ENCODE data around the gene FUCA2.
A peak's percentile ranks its signal among the peaks of the same experiment; 100 is the strongest.

FUCA2 gene, protein sequence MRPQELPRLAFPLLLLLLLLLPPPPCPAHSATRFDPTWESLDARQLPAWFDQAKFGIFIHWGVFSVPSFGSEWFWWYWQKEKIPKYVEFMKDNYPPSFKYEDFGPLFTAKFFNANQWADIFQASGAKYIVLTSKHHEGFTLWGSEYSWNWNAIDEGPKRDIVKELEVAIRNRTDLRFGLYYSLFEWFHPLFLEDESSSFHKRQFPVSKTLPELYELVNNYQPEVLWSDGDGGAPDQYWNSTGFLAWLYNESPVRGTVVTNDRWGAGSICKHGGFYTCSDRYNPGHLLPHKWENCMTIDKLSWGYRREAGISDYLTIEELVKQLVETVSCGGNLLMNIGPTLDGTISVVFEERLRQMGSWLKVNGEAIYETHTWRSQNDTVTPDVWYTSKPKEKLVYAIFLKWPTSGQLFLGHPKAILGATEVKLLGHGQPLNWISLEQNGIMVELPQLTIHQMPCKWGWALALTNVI

DNA sequence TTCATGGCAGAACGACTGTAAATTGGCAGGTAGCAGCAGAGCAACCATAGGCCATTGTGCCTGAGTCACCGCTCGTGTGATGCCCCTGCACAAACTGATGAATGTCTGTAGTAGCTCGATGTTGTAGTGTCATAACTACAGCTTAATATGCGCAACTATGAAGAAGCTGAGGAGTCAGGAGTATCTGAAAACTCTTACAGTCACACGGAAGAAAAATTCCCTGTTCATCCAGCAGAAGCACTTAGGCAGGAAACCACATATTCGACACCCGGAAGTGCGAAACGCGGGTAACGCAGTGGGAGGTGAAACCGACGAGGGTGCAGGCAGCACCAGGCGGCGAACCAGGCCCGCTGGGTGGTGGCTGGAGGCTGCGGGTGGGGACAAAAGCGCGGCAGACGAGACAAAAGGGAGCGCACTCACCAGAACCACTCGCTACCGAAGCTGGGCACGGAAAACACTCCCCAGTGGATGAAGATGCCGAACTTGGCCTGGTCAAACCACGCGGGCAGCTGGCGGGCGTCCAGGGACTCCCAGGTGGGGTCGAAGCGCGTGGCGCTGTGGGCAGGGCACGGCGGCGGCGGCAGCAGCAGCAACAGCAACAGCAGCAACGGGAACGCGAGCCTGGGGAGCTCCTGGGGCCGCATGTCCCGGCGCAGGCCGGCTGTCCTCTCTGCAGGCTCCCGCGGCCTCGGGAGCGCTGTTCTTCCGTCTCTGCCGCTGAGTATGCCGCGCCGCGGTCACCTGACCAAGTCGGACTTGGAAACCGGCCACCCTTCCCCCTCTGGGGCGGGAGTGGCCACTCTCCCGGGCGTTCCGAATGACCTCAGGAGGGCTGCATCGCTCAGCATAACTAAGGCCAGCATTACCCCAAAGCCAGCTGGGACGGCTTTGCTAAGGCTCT is at the start of gene FUCA2:
TSS of gene FUCA2 (minus strand) at position 730 of the 901 bp plus-strand sequence. CDS start at position 644, 86 bp downstream.
- DNase-seq (ENCODE audit: low spot score): peak; percentile 87

DNA sequence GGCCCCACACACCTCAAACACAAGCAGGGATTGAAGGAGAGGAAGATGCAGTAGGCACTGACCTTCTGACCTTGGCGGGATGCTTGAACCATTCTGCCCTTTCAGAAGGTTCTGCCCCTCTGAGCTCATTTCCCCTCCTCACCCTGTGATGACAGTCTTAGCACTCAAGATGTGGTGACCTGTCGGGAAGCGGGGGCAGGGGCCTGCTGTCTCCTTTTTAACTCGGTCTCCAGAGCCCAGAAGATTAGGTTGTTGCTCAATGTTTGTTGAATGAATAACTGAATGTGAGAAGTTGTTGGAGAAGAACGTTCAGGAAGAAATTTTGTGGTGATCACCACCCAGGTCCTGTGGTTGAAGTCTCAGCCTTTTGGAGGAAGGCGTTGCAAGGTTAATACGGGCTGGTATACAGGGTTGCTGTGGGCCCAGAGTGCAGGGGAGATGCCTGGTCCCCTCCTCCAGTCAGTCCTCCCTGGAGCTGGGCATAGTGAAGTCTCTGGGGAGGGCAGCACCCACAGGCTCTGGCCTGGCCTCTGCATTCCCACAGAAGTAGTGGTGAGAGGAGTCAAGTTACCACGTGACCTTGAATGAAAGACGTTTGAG is 49.7 kb upstream of the FUCA2 start:
- no peak for DNase-seq (ENCODE audit: low spot score)

DNA sequence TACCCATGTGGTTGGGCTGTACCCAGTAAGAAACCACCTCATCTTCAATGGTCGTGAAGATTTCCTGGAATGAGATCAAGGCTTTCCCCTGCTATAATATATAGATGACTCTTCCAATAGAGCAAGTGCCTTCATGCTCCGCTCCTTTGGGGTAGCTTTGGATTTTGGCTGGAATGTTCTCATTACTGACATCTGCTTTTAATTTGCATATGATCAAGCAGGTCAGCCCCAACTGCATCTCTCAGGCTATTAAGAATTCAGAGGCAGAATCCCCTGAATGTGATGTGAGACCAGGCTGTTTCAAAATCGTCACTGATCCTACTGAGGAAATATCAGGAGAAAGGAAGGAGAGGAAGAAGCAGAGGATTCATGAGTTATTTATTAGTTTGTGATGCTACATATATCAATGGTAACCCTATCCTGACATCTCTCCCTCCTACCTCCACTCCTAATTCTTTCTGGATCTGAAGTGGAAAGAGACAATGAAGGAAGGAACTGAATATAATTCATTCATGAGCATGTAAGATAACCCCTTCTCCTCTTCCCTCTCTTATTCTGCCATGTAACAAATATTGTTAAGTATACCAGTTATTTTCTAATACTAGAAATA is 47.6 kb upstream of the FUCA2 start:
- DNase-seq (ENCODE audit: low spot score): no peak

DNA sequence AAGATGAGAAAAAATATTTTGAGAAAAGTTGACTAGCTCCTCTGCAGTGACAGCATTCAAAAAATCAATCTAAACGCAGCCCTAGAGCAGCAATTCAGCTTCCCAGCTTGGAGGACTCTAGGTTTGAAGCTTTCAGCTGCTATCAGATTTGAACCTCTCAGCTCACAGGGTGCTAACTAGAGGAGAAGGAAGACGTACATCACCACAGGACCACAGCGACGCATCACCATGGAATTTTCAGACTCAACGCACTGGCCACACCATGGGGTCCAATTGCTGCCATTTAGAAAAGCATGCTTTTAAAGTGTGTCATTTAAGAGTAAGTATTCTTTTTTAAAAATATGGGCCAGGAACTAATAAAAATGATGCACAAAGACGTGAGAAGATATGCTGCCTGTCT is 45.0 kb upstream of the FUCA2 start:
- no peak for DNase-seq (ENCODE audit: low spot score)

DNA sequence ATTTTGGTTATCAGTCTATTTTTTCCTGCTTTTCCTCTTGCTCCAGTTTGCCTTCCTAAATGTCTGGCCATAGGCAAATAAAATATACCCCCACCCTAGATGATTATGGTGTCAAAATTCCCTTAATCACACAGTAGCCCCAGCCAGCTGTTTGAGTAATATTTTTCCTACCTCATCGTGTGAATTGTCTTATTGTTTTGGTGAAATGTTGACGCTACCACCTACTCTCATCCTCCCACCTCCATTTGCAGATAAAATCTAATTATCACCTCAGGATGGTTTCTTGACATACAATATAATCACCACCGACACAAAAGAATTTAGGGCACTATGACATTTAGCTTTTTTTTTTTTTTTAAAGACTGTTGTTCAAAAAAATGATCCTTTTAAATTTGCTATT is 44.1 kb upstream of the FUCA2 start:
- no peak for DNase-seq (ENCODE audit: low spot score)

DNA sequence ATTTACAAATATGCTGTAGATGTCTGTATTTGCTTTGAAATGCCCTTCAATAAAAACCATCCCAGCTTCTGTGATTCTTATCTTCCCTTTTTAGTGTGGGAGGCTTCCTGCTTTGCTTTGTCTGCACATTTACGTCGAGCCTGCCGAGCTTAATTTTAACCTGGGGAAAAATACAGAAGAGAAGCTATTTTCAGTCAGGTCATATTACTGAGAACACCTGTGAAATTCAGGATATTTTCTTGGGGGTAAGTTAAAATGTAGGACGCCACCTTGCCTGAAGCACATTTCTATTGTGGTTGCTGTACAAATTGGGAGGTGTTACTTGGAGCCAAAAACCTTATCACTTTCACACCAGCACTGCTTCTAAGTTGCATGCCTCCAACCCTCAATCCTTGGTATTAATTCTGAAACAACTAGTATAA is 43.6 kb upstream of the FUCA2 start:
- no peak for DNase-seq (ENCODE audit: low spot score)

DNA sequence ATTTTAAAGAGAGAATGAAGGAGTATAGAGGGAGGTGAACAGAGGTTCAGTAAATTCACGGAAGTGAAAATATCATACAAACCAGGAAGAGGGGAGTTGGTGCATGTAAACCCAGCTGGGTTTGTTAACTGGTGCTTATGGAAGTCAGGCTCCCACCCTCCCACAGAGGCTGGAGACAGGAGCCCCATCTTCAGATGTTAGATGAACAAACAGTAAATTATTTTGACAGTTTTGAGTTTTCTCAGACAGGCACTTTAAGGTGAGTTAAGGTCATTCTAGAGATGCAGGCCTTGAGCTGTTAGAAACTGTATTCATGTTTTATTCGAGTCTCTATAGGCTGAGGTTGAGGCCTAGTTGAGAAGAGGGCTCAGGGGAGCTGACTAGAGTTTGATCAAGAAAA is 41.8 kb upstream of the FUCA2 start:
- no peak for DNase-seq (ENCODE audit: low spot score)

DNA sequence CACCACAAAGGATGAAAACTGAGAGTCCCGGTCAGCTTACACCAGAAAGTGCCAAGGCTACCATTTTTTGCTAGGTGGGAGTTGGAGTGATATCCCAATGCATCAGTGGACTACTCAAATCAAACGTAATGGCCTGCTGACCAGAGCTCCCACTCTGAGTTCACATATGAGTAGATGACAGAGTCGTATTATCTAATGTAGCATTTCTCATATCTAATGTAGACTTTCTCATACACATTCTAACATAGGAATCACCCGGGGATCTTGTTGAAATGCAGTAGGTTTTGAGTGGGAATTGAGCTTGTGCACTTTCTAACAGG is 38.4 kb upstream of the FUCA2 start:
- no peak for DNase-seq (ENCODE audit: low spot score)

DNA sequence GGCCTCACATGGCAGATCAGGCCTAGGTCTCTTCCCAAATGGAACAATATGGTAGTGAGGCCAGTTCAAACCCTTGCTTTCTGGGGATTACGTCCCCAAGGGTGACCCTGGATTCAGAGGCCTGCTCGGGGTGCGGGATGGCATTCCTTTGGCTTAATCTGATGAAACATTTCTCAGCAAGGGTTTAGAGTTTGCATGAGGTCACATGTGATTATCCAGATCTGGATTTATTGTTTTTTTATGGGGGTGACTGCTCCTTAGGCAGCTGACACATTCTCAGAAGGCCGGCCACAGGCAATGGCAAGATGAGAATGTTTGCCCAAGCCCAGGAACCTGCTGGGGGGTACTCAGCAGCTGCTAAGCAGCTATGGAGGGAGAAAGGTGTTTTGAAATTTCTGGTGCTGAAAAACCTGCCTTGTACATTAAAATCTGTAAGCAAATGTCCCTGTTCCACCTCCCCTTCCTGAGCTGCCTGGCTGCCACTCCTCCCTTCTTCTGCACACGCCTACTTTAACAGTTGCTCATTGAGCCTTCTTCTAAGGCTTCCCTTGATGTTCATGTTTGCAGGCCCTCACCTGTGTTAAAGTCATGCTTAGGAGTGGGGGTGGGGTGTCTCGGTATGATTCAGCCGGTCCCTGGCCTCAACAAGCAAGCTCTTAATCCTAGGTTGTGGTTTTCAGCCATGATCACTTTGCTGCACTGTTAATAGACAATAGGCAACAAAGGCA is 37.9 kb upstream of the FUCA2 start:
- DNase-seq (ENCODE audit: low spot score): no peak

DNA sequence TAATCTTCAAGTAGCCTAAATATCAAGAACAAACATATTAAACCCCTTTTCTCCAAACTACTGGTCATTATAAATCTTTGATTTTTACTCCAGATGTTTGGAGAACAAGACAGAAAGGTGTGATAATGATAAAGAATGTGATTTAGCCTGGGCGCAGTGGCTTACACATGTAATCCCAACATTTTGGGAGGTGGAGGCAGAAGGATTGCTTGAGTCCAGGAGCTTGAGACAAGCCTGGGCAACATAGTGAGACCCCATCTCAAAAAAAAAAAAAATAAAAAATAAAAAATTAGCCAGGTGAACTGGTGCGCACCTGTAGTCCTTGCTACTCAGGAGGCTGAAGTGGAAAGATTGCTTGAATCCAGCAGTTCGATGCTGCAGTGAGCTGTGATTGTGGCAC is 35.1 kb upstream of the FUCA2 start:
- DNase-seq (ENCODE audit: low spot score): no peak

DNA sequence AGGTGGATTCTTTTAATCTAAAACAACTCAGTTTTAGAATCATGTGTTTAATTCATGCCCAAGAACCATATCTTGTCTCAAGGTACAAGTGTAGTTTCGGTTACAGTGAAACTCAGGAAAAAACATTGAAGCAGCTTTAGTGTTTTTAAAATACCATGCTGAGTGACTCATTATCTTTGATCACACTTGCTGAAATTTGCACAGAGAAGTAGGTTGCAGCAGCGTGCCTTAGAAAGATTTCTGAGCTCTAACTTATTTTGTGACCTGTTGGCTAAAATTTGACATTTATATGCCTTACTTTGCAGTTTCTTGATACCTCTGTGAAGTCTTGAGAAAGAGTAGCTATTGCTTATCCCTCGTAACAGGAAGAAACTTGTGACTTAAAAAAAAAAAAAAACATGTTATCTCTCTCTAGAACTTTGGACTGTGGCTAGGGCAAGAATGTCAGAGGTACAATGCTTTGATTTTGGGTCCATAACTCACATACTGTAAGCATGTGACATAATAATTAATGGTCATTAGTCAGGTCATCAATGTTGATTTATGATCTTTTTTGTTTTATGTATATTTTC is 34.5 kb upstream of the FUCA2 start:
- DNase-seq (ENCODE audit: low spot score): no peak

DNA sequence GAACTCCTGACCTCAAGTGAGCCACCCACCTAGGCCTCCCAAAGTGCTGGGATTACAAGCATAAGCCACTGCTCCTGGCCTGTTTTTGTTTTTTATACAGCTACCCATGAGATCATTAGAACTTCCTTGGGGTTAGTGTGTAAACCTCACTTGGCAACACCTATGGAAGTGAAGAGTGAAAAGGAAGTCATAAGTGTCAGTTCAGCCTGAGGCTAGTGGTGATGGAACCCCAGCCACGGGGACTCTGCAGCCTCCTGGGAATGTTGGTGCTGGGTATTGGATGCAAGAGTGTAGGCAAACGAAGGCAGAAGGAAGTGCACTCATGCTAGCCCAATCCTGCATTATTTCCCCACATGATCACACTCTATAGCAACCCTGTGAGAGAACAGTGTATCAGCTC is 33.6 kb upstream of the FUCA2 start:
- DNase-seq (ENCODE audit: low spot score): no peak

DNA sequence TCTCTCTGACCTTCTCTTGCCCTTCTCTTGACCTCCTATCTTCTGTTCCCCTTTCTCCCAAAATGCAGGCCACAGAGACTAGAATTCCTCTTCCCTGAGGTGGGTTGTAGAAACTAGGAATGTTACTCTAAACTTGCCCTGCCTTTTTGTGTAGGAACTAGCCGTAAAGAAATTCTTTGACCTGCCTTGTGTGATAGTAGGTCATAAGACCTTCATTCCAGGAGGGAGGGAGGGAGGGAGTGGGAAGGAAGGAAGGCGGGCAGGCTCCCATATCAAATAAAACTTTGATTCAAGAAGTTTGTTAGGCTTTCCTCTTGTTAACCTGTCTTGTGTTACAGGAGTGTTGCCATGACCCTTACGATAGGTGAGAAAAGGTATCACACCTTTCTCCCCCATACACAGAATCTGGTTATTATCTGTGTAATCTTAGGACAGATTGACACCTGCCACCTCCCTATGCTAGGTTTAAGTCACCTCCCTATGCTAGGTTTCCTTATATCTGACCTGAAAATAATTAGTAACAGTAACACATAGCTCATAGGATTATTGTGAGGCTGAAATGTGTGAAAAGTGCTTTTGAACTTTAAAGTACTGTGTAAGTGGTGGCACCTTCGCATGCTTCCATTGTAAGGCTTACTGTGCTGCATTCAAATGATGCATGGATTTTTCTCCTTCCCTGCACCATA is 32.6 kb upstream of the FUCA2 start:
- no peak for DNase-seq (ENCODE audit: low spot score)

DNA sequence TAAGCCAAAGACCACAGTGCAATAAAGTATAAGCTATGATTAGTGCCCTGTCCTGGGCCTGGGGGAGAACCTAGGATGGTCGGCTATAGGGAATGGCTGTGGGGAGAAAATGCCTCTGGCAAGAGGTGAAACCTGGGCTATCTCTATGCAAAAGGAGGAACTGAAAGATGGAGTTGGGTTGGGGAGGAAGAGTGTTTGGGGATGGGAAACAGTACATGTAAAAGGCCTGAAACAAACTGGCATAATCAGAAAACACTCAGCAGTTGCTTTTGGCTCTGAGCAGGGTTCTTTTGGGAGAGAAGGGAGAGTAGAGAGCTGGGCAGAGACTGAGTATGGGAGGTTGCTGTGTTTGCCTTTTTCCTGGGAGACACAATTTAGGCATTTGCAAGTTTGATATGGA is 31.9 kb upstream of the FUCA2 start:
- DNase-seq (ENCODE audit: low spot score): no peak

DNA sequence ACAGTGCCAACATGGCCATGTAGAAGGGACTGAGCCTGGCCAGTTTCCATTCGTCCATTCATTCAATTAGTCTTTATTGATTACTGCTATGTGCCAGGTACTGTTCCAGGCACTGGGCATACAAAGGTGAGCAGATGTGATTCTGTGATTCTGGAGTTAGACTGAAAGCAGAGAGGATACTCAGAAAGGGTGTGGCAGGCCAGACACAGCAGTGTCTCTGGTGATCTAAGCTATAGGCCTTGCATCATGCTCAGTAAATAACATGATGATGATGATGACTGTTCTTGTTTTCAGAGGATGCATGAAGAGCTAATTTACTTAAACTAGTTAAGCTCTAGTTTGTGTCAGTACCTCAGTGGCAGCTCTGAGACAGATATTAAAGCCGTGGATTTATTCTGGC is 31.4 kb upstream of the FUCA2 start:
- no peak for DNase-seq (ENCODE audit: low spot score)

DNA sequence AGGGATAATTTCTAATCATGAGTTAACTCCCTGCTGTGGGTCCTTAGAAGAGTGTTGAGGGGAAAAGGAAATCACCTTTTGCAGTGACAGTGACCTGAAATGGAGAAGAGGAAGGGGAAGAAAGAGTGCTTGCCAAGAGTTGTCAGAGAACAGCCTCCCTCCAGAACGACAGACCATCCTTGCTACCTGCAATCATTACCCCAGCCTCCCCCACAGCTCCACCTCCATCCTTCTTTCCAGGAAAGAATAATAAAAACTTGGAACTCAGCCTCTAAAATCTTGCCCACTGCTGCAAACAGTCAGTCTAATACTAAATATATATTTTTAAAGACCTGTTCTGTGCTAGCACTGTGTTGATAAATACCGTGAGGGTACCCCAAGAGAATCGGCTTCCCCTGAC is 28.7 kb upstream of the FUCA2 start:
- DNase-seq (ENCODE audit: low spot score): no peak

DNA sequence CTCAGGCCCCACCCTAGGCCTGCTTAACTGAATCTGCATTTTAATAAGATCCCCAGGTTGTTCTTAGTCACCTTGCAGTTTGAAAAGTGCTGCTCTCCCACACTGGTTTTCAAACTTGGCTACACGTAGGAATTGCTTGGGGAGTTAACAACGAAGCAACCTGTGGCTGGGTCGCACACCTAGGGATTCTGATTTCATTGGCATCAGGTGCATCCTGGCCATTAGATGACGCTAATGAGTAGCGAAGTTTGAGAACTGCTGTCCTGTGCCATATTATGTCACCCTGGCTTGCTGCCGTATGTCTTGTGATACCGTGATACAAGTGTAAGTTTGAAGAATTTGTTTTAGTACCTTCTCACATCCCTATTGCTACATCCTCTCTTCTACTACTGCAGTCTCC is 28.2 kb upstream of the FUCA2 start:
- no peak for DNase-seq (ENCODE audit: low spot score)

DNA sequence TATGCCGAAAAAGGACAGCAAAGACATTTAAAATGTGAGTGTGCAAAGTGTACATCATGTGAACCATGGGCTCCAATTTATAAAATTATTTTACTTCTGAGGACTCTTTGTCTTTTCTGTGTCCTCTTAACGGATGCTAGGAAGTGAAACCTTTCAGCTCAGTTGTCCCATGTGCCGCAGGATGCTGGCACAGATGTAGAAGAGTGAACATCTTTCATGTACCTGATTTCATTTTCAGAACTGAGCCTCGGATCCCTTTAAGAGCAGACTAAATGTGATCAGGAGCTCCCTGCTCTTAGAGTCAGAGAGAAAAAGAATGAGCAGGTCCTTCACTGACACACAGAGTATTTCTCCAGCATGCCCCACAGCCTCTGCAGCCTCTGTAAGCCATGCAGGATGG is 27.6 kb upstream of the FUCA2 start:
- no peak for DNase-seq (ENCODE audit: low spot score)

DNA sequence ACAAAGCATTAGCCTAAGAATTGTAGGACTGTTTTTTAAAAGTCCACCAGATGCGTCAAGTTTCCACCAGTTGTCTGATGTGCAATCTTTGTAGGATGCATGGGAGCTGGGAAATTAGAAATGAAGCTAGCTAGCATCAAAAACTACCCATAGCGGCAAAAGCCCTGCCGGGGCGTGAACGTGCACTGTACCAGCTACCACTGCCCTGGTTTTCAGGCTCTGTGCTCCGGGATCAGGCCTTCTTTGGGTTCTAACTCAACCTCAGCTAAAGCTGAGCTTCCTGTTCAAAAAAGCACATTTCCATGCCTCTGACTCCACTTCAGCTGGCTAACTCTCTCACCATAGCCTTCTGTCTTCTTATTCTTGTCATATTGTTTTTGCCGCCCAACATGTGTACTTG is 26.9 kb upstream of the FUCA2 start:
- DNase-seq (ENCODE audit: low spot score): no peak

DNA sequence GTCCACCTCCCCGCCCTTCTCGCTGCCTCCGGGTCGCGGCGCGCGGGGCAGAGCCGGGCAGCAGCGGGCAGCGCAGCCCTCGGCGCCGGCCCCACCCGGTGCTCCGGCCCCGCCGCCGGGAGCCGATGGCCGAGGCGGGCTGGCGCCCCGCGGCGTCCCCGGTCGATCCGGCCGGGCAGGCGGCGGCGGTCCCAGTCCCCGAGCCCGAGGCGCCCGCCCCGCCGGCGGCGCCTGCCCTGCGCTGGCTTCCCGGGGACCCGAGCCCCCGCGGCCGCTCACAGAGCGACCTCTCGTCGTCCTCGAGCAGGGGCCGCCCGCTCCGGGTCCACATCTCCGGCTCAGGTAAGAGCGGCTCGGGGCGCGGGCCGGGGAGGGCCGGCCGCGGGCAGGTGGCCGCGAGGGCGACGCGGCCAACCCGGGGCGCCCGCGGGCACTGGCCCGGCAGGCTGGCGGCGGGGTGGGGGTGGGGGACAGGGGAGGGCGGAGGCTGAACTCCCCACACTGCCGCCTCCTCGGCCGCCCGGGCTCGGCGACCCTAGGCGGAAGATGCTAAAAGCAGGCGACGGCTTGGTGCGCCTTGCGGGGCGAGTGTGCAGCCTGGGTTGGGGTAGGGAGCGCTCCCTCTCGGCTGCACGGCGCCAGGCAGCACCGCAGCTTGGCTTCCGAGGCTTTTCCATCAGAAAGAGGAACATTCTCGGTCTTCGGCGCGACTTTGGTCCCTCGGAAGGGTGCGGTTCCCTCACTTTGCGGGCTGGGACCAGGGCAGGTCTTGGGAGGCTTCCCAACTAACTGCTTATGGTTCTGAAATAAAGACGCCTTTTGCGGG is 25.6 kb upstream of the FUCA2 start:
- peak; percentile 74 for DNase-seq (ENCODE audit: low spot score)
